WTC11 (cell line): ENCODE measurements around the gene VAC14. TPM values are rescaled to one million over a fixed set of nuclear protein-coding genes. Genes with fewer than 3 reads are reported as not detected.

Source experiments
- ATAC-seq: fragments of 200-7000 bp; cut with Tn5 transposase; 2 replicates; pipeline ENCODE4 v1.10.0; 2021; ENCODE audit warnings: mild to moderate bottlenecking, moderate library complexity
- CTCF ChIA-PET: fragments of 300-600 bp; sonication (Branson Sonifier 250); formaldehyde crosslinking; loops from one replicate; lab custom pipeline; 2021; ENCODE audit warnings: antibody characterized with exemption; lab: Charles Lee
- POLR2A ChIA-PET: fragments of 350-600 bp; sonication (Branson Sonifier 250); formaldehyde crosslinking; loops from one replicate; lab custom pipeline; 2021; ENCODE audit warnings: antibody characterized with exemption; lab: Charles Lee
- DNase-seq: peaks from one replicate; pipeline ENCODE4 v3.0.0; 2021; ENCODE audit warnings: low spot score
- H3K27ac Mint-ChIP-seq: 2 replicates; pipeline ENCODE4 v1.8.0; 2021; ENCODE audit warnings: mixed read lengths
- H3K27me3 Mint-ChIP-seq: 2 replicates; pipeline ENCODE4 v1.8.0; 2021; ENCODE audit warnings: low read depth, mild to moderate bottlenecking, moderate library complexity, mixed read lengths
- H3K36me3 Mint-ChIP-seq: 2 replicates; pipeline ENCODE4 v1.8.0; 2021; ENCODE audit warnings: mixed read lengths
- H3K4me1 Mint-ChIP-seq: 2 replicates; pipeline ENCODE4 v1.8.0; 2022; ENCODE audit warnings: mixed read lengths
- H3K4me3 Mint-ChIP-seq: 2 replicates; pipeline ENCODE4 v1.8.0; 2021; ENCODE audit warnings: mild to moderate bottlenecking, moderate library complexity, mixed read lengths
- H3K9me3 Mint-ChIP-seq: 2 replicates; pipeline ENCODE4 v1.8.0; 2021; ENCODE audit warnings: mixed read lengths
- ELF4 ChIP-seq: sonication (generic); formaldehyde crosslinking; IDR thresholded peaks from 2 replicates; pipeline ENCODE4 v1.8.1; 2022; ENCODE audit warnings: low read depth, mild to moderate bottlenecking, moderate library complexity, missing genetic modification reagents
- ZNF671 ChIP-seq: fragments of 250-450 bp; sonication (Bioruptor Pico); IDR thresholded peaks from 2 replicates; pipeline ENCODE4 v1.8.0; 2021; ENCODE audit warnings: mild to moderate bottlenecking
- total RNA-seq: library from RNA; stranded (reverse); gene quantifications from 3 replicates; pipeline ENCODE4 v1.2.3, GENCODE V29; 2021
- TF ChIP-seq, protein P1 (sequence below): sonication (generic); formaldehyde crosslinking; IDR thresholded peaks from 2 replicates; pipeline ENCODE4 v1.8.0; 2022; ENCODE audit warnings: missing genetic modification reagents
- TF ChIP-seq, protein P2 (sequence below): sonication (generic); formaldehyde crosslinking; IDR thresholded peaks from 2 replicates; pipeline ENCODE4 v1.8.1; 2023; ENCODE audit warnings: mild to moderate bottlenecking, missing genetic modification reagents, moderate library complexity
- TF ChIP-seq, protein P3 (sequence below): sonication (generic); formaldehyde crosslinking; IDR thresholded peaks from 2 replicates; pipeline ENCODE4 v1.8.1; 2022; ENCODE audit warnings: mild to moderate bottlenecking, missing genetic modification reagents, moderate library complexity, borderline replicate concordance
- TF ChIP-seq, protein P4 (sequence below): fragments of 250-450 bp; sonication (Bioruptor Pico); IDR thresholded peaks from 2 replicates; pipeline ENCODE4 v1.9.0; 2021; ENCODE audit warnings: mild to moderate bottlenecking
- TF ChIP-seq, protein P5 (sequence below): sonication (generic); formaldehyde crosslinking; IDR thresholded peaks from 2 replicates; pipeline ENCODE4 v1.8.0; 2023; ENCODE audit warnings: mild to moderate bottlenecking, missing genetic modification reagents
- TF ChIP-seq, protein P6 (sequence below): fragments of 250-450 bp; sonication (Bioruptor Pico); IDR thresholded peaks from 2 replicates; pipeline ENCODE4 v2.1.2; 2022; ENCODE audit warnings: mild to moderate bottlenecking, moderate library complexity
- TF ChIP-seq, protein P7 (sequence below): sonication (generic); formaldehyde crosslinking; IDR thresholded peaks from 2 replicates; pipeline ENCODE4 v1.8.1; 2023; ENCODE audit warnings: mild to moderate bottlenecking, missing genetic modification reagents, borderline replicate concordance

VAC14 gene
- total RNA-seq, 1 experiment from 2014 or later = 60.1 TPM

DNA sequence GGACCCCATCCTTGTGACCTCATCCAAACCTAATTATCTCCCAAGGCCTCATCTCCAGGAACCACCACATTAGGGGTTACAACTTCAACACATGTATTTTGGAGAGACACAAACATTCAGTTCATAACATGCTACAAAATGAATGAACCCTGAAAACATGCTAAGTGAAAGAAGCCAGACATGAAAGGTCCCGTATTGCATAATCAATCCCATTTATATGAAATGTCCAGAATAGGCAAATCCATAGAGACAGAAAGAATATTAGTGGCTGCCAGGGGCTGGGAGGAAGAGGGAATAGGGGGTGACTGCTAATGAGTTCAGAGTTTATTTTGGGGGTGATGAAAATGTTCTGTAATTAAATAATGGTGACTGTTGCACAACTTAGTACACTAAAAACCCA is 158.3 kb downstream of the VAC14 start:
- ChIA-PET POLR2A (no interaction called here), CTCF (interaction anchor here (0.7 kb wide), 1 partner anchor 213 kb away, joined by 3 read pairs; no protein-coding TSS in a partner anchor)
- TF ChIP-seq, protein P1, sequence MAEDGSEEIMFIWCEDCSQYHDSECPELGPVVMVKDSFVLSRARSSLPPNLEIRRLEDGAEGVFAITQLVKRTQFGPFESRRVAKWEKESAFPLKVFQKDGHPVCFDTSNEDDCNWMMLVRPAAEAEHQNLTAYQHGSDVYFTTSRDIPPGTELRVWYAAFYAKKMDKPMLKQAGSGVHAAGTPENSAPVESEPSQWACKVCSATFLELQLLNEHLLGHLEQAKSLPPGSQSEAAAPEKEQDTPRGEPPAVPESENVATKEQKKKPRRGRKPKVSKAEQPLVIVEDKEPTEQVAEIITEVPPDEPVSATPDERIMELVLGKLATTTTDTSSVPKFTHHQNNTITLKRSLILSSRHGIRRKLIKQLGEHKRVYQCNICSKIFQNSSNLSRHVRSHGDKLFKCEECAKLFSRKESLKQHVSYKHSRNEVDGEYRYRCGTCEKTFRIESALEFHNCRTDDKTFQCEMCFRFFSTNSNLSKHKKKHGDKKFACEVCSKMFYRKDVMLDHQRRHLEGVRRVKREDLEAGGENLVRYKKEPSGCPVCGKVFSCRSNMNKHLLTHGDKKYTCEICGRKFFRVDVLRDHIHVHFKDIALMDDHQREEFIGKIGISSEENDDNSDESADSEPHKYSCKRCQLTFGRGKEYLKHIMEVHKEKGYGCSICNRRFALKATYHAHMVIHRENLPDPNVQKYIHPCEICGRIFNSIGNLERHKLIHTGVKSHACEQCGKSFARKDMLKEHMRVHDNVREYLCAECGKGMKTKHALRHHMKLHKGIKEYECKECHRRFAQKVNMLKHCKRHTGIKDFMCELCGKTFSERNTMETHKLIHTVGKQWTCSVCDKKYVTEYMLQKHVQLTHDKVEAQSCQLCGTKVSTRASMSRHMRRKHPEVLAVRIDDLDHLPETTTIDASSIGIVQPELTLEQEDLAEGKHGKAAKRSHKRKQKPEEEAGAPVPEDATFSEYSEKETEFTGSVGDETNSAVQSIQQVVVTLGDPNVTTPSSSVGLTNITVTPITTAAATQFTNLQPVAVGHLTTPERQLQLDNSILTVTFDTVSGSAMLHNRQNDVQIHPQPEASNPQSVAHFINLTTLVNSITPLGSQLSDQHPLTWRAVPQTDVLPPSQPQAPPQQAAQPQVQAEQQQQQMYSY (CRISPR knock-in tag) = no peak
- TF ChIP-seq, protein P2, sequence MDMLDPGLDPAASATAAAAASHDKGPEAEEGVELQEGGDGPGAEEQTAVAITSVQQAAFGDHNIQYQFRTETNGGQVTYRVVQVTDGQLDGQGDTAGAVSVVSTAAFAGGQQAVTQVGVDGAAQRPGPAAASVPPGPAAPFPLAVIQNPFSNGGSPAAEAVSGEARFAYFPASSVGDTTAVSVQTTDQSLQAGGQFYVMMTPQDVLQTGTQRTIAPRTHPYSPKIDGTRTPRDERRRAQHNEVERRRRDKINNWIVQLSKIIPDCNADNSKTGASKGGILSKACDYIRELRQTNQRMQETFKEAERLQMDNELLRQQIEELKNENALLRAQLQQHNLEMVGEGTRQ = no peak
- TF ChIP-seq, protein P3, sequence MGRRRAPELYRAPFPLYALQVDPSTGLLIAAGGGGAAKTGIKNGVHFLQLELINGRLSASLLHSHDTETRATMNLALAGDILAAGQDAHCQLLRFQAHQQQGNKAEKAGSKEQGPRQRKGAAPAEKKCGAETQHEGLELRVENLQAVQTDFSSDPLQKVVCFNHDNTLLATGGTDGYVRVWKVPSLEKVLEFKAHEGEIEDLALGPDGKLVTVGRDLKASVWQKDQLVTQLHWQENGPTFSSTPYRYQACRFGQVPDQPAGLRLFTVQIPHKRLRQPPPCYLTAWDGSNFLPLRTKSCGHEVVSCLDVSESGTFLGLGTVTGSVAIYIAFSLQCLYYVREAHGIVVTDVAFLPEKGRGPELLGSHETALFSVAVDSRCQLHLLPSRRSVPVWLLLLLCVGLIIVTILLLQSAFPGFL = no peak
- TF ChIP-seq ZNF671 (CRISPR knock-in tag) (no peak), ELF4 (CRISPR knock-in tag) (no peak)
- TF ChIP-seq, protein P4, sequence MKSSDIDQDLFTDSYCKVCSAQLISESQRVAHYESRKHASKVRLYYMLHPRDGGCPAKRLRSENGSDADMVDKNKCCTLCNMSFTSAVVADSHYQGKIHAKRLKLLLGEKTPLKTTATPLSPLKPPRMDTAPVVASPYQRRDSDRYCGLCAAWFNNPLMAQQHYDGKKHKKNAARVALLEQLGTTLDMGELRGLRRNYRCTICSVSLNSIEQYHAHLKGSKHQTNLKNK (CRISPR knock-in tag) = no peak
- TF ChIP-seq, protein P5, sequence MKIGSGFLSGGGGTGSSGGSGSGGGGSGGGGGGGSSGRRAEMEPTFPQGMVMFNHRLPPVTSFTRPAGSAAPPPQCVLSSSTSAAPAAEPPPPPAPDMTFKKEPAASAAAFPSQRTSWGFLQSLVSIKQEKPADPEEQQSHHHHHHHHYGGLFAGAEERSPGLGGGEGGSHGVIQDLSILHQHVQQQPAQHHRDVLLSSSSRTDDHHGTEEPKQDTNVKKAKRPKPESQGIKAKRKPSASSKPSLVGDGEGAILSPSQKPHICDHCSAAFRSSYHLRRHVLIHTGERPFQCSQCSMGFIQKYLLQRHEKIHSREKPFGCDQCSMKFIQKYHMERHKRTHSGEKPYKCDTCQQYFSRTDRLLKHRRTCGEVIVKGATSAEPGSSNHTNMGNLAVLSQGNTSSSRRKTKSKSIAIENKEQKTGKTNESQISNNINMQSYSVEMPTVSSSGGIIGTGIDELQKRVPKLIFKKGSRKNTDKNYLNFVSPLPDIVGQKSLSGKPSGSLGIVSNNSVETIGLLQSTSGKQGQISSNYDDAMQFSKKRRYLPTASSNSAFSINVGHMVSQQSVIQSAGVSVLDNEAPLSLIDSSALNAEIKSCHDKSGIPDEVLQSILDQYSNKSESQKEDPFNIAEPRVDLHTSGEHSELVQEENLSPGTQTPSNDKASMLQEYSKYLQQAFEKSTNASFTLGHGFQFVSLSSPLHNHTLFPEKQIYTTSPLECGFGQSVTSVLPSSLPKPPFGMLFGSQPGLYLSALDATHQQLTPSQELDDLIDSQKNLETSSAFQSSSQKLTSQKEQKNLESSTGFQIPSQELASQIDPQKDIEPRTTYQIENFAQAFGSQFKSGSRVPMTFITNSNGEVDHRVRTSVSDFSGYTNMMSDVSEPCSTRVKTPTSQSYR (CRISPR knock-in tag) = no peak
- TF ChIP-seq, protein P6, sequence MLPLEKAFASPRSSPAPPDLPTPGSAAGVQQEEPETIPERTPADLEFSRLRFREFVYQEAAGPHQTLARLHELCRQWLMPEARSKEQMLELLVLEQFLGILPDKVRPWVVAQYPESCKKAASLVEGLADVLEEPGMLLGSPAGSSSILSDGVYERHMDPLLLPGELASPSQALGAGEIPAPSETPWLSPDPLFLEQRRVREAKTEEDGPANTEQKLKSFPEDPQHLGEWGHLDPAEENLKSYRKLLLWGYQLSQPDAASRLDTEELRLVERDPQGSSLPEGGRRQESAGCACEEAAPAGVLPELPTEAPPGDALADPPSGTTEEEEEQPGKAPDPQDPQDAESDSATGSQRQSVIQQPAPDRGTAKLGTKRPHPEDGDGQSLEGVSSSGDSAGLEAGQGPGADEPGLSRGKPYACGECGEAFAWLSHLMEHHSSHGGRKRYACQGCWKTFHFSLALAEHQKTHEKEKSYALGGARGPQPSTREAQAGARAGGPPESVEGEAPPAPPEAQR (CRISPR knock-in tag) = no peak
- TF ChIP-seq, protein P7, sequence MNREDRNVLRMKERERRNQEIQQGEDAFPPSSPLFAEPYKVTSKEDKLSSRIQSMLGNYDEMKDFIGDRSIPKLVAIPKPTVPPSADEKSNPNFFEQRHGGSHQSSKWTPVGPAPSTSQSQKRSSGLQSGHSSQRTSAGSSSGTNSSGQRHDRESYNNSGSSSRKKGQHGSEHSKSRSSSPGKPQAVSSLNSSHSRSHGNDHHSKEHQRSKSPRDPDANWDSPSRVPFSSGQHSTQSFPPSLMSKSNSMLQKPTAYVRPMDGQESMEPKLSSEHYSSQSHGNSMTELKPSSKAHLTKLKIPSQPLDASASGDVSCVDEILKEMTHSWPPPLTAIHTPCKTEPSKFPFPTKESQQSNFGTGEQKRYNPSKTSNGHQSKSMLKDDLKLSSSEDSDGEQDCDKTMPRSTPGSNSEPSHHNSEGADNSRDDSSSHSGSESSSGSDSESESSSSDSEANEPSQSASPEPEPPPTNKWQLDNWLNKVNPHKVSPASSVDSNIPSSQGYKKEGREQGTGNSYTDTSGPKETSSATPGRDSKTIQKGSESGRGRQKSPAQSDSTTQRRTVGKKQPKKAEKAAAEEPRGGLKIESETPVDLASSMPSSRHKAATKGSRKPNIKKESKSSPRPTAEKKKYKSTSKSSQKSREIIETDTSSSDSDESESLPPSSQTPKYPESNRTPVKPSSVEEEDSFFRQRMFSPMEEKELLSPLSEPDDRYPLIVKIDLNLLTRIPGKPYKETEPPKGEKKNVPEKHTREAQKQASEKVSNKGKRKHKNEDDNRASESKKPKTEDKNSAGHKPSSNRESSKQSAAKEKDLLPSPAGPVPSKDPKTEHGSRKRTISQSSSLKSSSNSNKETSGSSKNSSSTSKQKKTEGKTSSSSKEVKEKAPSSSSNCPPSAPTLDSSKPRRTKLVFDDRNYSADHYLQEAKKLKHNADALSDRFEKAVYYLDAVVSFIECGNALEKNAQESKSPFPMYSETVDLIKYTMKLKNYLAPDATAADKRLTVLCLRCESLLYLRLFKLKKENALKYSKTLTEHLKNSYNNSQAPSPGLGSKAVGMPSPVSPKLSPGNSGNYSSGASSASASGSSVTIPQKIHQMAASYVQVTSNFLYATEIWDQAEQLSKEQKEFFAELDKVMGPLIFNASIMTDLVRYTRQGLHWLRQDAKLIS (CRISPR knock-in tag) = no peak
- H3K4me1 Mint-ChIP-seq = peaks cover 13% of the 10 kb centered on the region
- no peak overlapping the region for H3K4me3 Mint-ChIP-seq
- no peaks in the 10 kb centered on the region for H3K27me3 Mint-ChIP-seq
- no peak for DNase-seq
- H3K9me3 Mint-ChIP-seq = 0 out of 2 replicates have a peak, but pooled peaks cover under 1% of the 10 kb centered on the region
- ATAC-seq = no peak
- H3K27ac Mint-ChIP-seq = no peak overlapping the region; the same call in 1 of the 2 replicates
- peaks cover 2% of the 10 kb centered on the region for H3K36me3 Mint-ChIP-seq
